ENCODE results near the gene TSHZ2.

TSHZ2 gene

GRCh38 chr20:53238121-53238660 is 266.0 kb downstream of the TSHZ2 start:
- no peak overlapping the region for H3K4me3 ChIP-seq (ENCODE audit: insufficient read length, low read depth)
- no peaks in the 10 kb centered on the region for H3K36me3 ChIP-seq (ENCODE audit: insufficient read depth, insufficient read length, low read length)
- H3K9me3 ChIP-seq (ENCODE audit: insufficient read depth, low read length): no peaks in the 10 kb centered on the region; the same call in 1 of the 2 replicates
- TF ChIP-seq ZNF274 (IDR thresholded peaks at IDR 0.05; ENCODE audit: low read depth, low read length) (no peak), SUZ12 (IDR thresholded peaks at IDR 0.05; ENCODE audit: extremely low read depth, insufficient read depth, insufficient read length) (no peak), YY1 (IDR thresholded peaks at IDR 0.05; ENCODE audit: insufficient read depth, insufficient read length) (no peak)
- H3K4me1 ChIP-seq (ENCODE audit: insufficient read depth, insufficient read length): no peaks in the 10 kb centered on the region
- H3K27me3 ChIP-seq (ENCODE audit: insufficient read depth, insufficient read length): no peaks in the 10 kb centered on the region
- no peak overlapping the region for H3K9ac ChIP-seq (ENCODE audit: insufficient read length, low read depth)
- no peak for DNase-seq (ENCODE audit: low read depth, low spot score)

GRCh38 chr20:53243152-53243551 is 271.0 kb downstream of the TSHZ2 start:
- no peaks in the 10 kb centered on the region for H3K27me3 ChIP-seq (ENCODE audit: insufficient read depth, insufficient read length)
- no peak overlapping the region for H3K9ac ChIP-seq (ENCODE audit: insufficient read length, low read depth)
- H3K36me3 ChIP-seq (ENCODE audit: insufficient read depth, insufficient read length, low read length): no peaks in the 10 kb centered on the region
- no peaks in the 10 kb centered on the region for H3K9me3 ChIP-seq (ENCODE audit: insufficient read depth, low read length)
- no peaks in the 10 kb centered on the region for H3K4me1 ChIP-seq (ENCODE audit: insufficient read depth, insufficient read length)
- TF ChIP-seq ZNF274 (IDR thresholded peaks at IDR 0.05; ENCODE audit: low read depth, low read length): no peak
- TF ChIP-seq SUZ12 (IDR thresholded peaks at IDR 0.05; ENCODE audit: extremely low read depth, insufficient read depth, insufficient read length): no peak
- no peak for TF ChIP-seq YY1 (IDR thresholded peaks at IDR 0.05; ENCODE audit: insufficient read depth, insufficient read length)
- DNase-seq (ENCODE audit: low read depth, low spot score): no peak
- H3K4me3 ChIP-seq (ENCODE audit: insufficient read length, low read depth): no peak overlapping the region

GRCh38 chr20:53244711-53245110 is 272.6 kb downstream of the TSHZ2 start:
- no peak overlapping the region for H3K4me3 ChIP-seq (ENCODE audit: insufficient read length, low read depth)
- no peak for TF ChIP-seq YY1 (IDR thresholded peaks at IDR 0.05; ENCODE audit: insufficient read depth, insufficient read length)
- TF ChIP-seq ZNF274 (IDR thresholded peaks at IDR 0.05; ENCODE audit: low read depth, low read length): no peak
- no peaks in the 10 kb centered on the region for H3K4me1 ChIP-seq (ENCODE audit: insufficient read depth, insufficient read length)
- H3K9ac ChIP-seq (ENCODE audit: insufficient read length, low read depth): no peak overlapping the region
- no peak for DNase-seq (ENCODE audit: low read depth, low spot score)
- no peaks in the 10 kb centered on the region for H3K27me3 ChIP-seq (ENCODE audit: insufficient read depth, insufficient read length)
- H3K36me3 ChIP-seq (ENCODE audit: insufficient read depth, insufficient read length, low read length): no peaks in the 10 kb centered on the region
- no peaks in the 10 kb centered on the region for H3K9me3 ChIP-seq (ENCODE audit: insufficient read depth, low read length)

DNA sequence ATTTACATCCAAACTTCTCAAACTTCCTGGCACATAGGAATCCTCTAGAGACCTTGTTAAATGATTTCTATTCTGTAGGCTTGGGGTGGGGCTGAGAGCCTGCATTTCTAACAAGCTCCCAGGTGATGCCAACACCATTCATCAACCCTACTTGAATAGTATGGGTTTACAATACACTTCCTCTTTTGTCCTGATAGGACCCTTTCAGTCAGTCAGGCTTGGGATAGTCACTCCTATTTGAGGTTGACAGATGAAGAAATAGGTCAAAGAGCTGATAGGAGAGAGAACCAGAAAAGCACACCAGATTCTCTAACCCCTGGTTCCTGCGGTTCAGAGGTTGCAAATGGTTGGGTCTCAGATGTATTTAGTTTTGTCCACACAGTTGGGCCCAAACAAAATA is 273.4 kb downstream of the TSHZ2 start:
- Histone ChIP-seq H3K4me3 (ENCODE audit: insufficient read length, low read depth) (no peak overlapping the region), H3K27me3 (ENCODE audit: insufficient read depth, insufficient read length) (no peaks in the 10 kb centered on the region), H3K4me1 (ENCODE audit: insufficient read depth, insufficient read length) (no peaks in the 10 kb centered on the region), H3K9me3 (ENCODE audit: insufficient read depth, low read length) (no peaks in the 10 kb centered on the region), H3K36me3 (ENCODE audit: insufficient read depth, insufficient read length, low read length) (no peaks in the 10 kb centered on the region), H3K9ac (ENCODE audit: insufficient read length, low read depth) (no peak overlapping the region)
- no peak for DNase-seq (ENCODE audit: low read depth, low spot score)
- TF ChIP-seq SUZ12 (IDR thresholded peaks at IDR 0.05; ENCODE audit: extremely low read depth, insufficient read depth, insufficient read length) (no peak), YY1 (IDR thresholded peaks at IDR 0.05; ENCODE audit: insufficient read depth, insufficient read length) (no peak), ZNF274 (IDR thresholded peaks at IDR 0.05; ENCODE audit: low read depth, low read length) (no peak)

DNA sequence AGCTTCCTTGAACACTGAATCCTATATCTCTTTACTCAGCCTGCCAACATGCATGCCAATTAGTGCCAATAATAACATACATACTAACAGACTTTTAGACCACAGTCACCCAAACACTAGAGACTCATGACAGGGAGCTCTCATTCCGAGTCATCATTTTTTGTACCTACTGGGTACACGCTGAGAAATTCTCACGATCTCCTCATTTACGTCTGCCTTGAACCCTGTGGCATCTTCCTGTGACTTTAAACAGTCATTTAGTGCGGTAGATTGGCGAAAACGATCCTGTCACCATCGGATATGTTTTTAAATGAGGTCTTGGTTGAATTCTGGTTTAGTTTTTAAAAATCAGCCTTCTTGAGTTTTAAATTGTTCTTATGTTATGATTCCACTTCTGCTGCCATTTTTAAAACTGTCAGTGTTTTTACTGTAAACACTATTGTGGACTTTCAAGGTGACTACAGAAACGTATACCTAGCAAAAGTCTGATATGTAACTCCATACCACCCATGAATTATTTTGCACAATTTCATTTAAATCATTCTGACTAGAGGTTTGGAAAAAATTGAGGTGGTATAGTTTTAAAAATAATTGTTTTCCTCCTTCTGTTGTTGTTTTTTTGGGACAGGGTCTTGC is 275.4 kb downstream of the TSHZ2 start:
- Histone ChIP-seq H3K9me3 (ENCODE audit: insufficient read depth, low read length) (no peaks in the 10 kb centered on the region), H3K36me3 (ENCODE audit: insufficient read depth, insufficient read length, low read length) (no peaks in the 10 kb centered on the region), H3K4me3 (ENCODE audit: insufficient read length, low read depth) (no peak overlapping the region), H3K4me1 (ENCODE audit: insufficient read depth, insufficient read length) (no peaks in the 10 kb centered on the region), H3K27me3 (ENCODE audit: insufficient read depth, insufficient read length) (no peaks in the 10 kb centered on the region), H3K9ac (ENCODE audit: insufficient read length, low read depth) (no peak overlapping the region)
- no peak for DNase-seq (ENCODE audit: low read depth, low spot score)
- TF ChIP-seq ZNF274 (IDR thresholded peaks at IDR 0.05; ENCODE audit: low read depth, low read length) (no peak), SUZ12 (IDR thresholded peaks at IDR 0.05; ENCODE audit: extremely low read depth, insufficient read depth, insufficient read length) (no peak)

DNA sequence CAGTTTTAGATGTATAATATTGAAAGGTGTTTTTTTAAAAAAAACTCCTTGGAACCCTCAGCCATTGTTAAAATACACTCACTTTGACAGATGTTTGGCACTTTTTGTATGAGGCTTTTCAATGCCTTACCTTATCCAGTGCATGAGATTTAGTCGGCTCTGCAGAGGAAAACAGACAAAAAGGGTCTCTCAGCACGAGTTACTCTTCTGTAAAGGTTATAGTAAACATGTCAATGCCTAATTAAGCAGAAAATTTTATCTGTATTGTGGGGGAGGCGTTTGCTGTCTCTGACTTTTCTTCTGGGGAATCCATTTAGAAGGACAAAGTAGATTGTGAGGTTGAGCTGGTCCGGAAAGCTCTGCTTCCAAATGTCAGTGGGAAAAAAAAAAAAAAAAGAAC is 278.3 kb downstream of the TSHZ2 start:
- no peak for DNase-seq (ENCODE audit: low read depth, low spot score)
- Histone ChIP-seq H3K27me3 (ENCODE audit: insufficient read depth, insufficient read length) (no peaks in the 10 kb centered on the region), H3K4me1 (ENCODE audit: insufficient read depth, insufficient read length) (no peaks in the 10 kb centered on the region), H3K4me3 (ENCODE audit: insufficient read length, low read depth) (no peak overlapping the region), H3K9me3 (ENCODE audit: insufficient read depth, low read length) (no peaks in the 10 kb centered on the region), H3K9ac (ENCODE audit: insufficient read length, low read depth) (no peak overlapping the region), H3K36me3 (ENCODE audit: insufficient read depth, insufficient read length, low read length) (no peaks in the 10 kb centered on the region)
- no peak for TF ChIP-seq ZNF274 (IDR thresholded peaks at IDR 0.05; ENCODE audit: low read depth, low read length)
- TF ChIP-seq YY1 (IDR thresholded peaks at IDR 0.05; ENCODE audit: insufficient read depth, insufficient read length): no peak
- no peak for TF ChIP-seq SUZ12 (IDR thresholded peaks at IDR 0.05; ENCODE audit: extremely low read depth, insufficient read depth, insufficient read length)

DNA sequence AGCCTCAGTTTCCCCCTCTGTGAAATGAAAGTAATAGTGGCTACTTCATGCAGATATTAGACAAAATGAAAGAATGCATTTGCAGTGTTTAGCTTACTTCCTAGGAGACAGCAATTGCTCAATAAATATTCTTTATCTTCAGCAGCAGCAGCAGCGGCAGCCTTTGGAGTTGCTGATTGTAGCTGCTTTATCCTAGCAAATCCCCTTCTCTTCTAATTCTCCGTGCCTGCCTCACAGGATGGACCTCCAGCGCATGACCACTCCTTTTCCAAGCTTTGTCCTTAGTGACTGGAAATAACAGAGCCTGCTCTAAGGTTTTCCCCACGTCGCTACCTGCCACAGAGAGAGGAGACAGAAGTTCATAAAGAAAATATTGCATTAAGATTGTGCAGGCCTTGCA is 279.8 kb downstream of the TSHZ2 start:
- TF ChIP-seq SUZ12 (IDR thresholded peaks at IDR 0.05; ENCODE audit: extremely low read depth, insufficient read depth, insufficient read length) (no peak), YY1 (IDR thresholded peaks at IDR 0.05; ENCODE audit: insufficient read depth, insufficient read length) (no peak), ZNF274 (IDR thresholded peaks at IDR 0.05; ENCODE audit: low read depth, low read length) (no peak)
- Histone ChIP-seq H3K36me3 (ENCODE audit: insufficient read depth, insufficient read length, low read length) (no peaks in the 10 kb centered on the region), H3K9ac (ENCODE audit: insufficient read length, low read depth) (no peak overlapping the region), H3K4me3 (ENCODE audit: insufficient read length, low read depth) (no peak overlapping the region), H3K9me3 (ENCODE audit: insufficient read depth, low read length) (no peaks in the 10 kb centered on the region), H3K27me3 (ENCODE audit: insufficient read depth, insufficient read length) (no peaks in the 10 kb centered on the region), H3K4me1 (ENCODE audit: insufficient read depth, insufficient read length) (no peaks in the 10 kb centered on the region)
- no peak for DNase-seq (ENCODE audit: low read depth, low spot score)

Data from NT2/D1 (cell line).